OCI-LY1 (cell line): Measurements from ENCODE around the gene KAT2A.

ENCODE experiments used
- CTCF ChIP-seq: fragments of 200-600 bp; sonication (generic), shearing (Covaris generic); IDR thresholded peaks from 2 replicates; pipeline ENCODE4 v1.5.1; 2017; ENCODE audit warnings: mild to moderate bottlenecking, antibody characterized with exemption, low read length, moderate library complexity, mixed read lengths
- EZH2 ChIP-seq: fragments of 200-600 bp; sonication (generic), shearing (Covaris generic); IDR thresholded peaks from 2 replicates; pipeline ENCODE4 v1.8.0; 2017; ENCODE audit warnings: borderline replicate concordance, mixed run types, mild to moderate bottlenecking, antibody characterized with exemption, low read length, moderate library complexity, mixed read lengths

GRCh38 chr17:42112552-42113176 is 8.5 kb downstream of the KAT2A start, which contains the start of gene DHX58:
- TF ChIP-seq CTCF, result no peak
- no peak for TF ChIP-seq EZH2
